NCI-H1105 treated with DMSO at 0.1 percent for 48 hours (cell line): ENCODE data around the gene MED1.
"Not testable (repeated sequence)": the region's sequence is repeated elsewhere in the genome, so short reads cannot be mapped to it uniquely, and the experiment has no call there.

ENCODE experiments used
- DNase-seq: peaks from one replicate; lab custom pipeline; 2025; lab: John Stamatoyannopoulos, UW

Gene MED1

GRCh38 chr17:39439868-39440267, 11.2 kb downstream of the MED1 start:
- not testable (repeated sequence) for DNase-seq

- no peak for DNase-seq
These were observed 21.5 kb downstream of the MED1 start for GRCh38 chr17:39429600-39429999.

DNA sequence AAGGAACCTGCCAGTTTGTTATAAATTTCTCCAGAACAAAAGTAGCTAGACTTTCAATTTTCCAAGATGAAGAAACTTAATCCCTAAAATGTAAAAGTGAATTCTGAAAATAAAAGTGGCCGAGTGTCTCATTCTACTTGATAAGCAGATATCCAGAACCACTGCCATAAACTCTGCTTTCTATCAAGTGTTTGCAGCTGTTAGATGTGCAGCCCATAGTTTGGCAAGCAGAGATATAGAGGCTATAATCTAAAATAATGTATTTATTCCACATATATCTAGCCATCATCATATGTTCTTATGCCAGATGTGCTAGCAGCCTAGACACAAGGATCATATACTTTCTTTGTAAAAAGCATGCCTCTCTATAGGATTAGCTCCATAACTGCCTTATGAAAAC, 34.9 kb downstream of the MED1 start:
- no peak for DNase-seq

- no peak for DNase-seq
These were observed 40.8 kb downstream of the MED1 start for GRCh38 chr17:39410279-39410678.

DNA sequence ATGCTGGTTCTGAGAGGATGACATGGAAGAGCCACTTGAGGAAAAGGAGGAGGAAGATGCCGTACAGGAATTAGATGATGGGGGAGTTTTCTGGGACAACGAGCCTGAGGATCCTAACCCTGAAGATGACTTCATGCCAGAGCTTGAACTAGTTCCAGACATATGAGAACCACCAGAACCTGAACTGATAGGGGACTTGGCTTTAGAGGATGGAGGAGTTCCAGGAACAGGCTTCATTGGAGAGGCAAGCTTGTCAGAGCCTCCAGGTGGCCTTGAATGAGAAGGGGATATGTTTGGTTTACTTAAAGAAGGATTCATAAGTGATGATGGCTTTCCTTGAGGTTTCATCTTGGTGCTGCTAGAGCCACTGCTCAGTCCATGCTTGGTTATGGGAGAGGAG, 42.7 kb downstream of the MED1 start:
- DNase-seq, result no peak

DNA sequence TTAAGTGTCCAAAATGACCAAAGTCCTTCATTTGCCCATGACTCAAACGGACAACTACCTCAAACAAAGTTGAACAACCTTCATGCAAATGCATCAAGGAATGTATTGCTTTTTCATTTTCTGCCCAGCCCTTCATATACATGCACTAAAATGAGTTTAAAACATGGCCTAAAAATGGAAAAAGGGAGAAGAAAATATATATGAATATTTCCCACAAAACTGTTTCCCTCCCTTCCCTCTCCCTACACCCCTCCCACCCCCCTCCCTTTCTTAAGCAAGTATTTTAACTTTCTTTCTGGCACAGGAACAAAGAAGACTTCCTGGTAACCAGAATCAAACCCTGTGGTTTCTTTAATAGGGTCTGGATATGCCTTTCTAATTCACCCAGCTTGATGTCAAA, 44.1 kb downstream of the MED1 start:
- DNase-seq, result no peak

DNA sequence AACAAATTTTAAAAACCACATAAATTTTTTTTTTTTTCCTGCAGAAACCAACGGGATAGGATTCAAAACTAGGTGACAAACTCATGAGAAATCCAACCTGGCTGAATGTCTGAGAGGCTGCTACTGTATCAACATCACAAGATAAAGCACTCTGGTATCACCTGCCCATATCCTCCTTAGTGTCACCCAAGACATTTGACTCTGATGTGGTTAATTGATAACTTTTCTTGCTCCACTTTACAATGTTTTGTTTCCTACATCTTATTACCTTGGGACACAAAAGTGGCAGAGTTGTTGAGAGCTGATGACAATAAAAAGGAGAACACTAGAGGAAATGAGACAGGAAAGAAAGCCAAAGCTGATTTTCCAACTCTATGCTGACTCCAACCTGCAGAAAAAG, 45.6 kb downstream of the MED1 start:
- no peak for DNase-seq

- DNase-seq, result no peak
These were observed 46.3 kb downstream of the MED1 start for GRCh38 chr17:39404542-39405378.

GRCh38 chr17:39402890-39403605, 48.0 kb downstream of the MED1 start:
- no peak for DNase-seq

DNA sequence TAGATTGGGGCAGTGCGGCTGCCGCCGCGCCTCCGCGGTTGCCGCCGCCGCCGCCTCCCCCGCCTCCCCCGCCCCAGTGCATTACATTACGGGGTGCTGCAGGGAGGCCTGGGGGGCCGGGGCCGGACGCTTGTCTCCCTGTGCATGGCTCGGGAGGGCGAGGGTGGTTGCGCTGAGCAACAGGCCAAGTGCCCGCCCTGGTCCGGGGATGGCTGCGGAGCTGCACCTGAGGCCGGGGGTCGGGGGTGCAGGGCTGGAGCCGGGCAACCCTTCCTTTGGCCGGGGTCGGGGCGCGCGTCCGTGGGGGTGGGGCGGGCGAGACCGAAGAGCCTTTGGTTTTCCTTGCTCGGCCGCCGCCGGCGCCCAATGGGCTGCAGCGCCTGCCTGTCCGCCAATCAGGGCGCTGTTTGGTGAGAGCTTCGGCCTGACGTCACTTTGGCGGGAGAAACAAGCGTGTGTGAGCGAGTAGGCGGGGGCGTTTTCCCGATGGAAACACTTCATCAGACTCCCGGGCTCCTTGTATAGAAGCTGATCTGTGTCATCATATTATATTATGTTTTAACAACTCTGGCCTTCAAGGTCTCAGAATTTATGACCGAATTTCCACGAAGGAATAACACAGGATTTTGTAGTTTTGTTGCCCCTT, 48.7 kb downstream of the MED1 start:
- DNase-seq, result peak; percentile 88

GRCh38 chr17:39401412-39402243, 49.4 kb downstream of the MED1 start, which contains the start of gene FBXL20:
FBXL20 (minus strand) TSS chr17:39401626; CDS start chr17:39401402, 224 bp downstream.
- DNase-seq, result peak; percentile 77

GRCh38 chr17:39400547-39401411, 50.3 kb downstream of the MED1 start:
- no peak for DNase-seq

DNA sequence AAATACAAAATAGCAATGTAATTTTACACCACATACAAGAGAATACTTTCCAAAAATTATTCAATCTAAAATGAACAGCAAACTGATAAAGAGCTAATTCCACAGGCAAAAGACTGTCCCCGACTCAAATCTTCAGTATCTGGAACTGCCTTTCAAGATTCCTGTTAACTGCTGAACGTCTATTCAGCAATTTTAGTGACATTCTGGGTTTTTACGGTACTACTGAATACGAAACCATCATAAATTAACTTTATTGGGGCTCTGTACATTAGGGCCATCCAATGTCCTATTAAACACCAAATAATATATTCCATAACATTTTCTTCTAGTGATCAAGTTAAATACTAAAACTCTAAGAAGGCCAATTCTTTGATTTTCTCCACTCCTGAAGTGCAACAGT, 51.3 kb downstream of the MED1 start:
- no peak for DNase-seq

GRCh38 chr17:39393736-39394135, 57.3 kb downstream of the MED1 start:
- DNase-seq, result no peak

GRCh38 chr17:39391448-39391847, 59.6 kb downstream of the MED1 start:
- no peak for DNase-seq

GRCh38 chr17:39385040-39385439, 66.0 kb downstream of the MED1 start:
- no peak for DNase-seq

DNA sequence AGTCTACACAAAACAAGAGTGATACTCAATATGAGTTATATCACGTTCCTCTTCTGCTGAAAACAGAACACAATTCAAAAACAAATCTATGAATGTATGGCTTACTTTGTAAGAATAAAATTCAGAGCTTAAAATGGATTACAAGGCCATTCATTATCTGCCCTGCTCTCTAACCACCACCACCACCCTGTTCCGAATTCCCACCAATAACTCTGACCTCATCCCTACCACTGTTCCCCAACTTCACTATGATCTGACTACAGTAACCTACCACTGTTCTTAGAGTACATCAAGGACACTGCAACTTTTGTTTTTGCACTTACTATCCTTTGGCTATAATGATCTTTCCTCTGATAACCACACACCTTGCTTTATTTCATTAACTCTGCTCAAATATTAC, 70.9 kb downstream of the MED1 start:
- no peak for DNase-seq

DNA sequence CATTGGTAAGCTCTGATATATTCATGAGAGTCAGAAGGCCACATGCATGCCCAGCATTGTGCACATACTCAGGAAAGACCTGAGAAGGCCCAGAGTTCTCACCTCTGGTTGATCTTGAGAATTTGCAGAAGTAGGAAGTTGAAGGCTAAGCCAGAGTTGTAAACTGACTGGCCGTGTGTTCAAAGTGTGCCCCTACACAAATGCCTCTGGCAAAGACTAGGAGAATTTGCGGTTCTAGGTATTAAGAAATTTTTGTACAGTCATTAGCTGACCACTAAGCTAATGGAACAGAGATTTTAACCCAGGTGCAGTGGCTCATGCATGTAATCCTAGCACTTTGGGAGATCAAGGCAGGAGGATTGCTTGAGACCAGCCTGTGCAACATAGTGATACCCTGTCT, 74.6 kb downstream of the MED1 start:
- no peak for DNase-seq

DNA sequence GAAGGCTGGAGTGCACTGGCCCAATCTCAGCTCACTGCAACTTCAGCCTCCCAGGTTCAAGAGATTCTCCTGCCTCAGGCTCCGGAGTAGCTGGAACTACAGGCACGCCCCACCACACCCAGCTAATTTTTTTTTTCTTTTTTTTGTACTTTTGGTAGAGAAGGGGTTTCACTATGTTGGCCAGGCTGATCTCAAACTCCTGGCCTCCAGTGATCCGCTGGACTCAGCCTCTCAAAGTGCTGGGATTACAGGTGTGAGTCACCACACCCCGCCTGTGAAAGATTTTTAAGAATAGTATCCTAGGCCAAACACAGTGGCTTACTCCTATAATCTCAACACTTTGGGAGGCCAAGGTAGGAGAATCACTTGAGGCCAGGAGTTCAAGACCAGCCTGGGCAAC, 83.3 kb downstream of the MED1 start:
- DNase-seq, result not testable (repeated sequence)

DNA sequence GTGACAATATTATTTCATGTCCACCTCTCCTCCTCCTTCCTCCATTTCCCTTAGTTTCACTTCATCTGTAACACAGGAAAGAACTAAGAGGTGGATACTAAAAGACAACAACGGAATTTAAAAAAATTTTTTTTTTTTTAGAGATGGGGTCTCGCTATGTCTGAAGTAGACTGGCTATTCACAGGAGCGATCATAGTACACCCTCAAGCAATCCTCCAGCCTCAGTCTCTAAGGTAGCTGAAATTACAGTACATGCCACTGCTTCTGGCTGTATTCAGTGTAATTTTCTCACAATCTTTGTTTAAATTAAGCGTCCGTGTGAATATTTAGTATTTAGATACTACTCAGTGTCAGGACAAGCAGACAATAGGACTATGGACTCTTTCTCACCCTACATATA, 85.2 kb downstream of the MED1 start:
- DNase-seq, result no peak

- no peak for DNase-seq
These were observed 85.8 kb downstream of the MED1 start for GRCh38 chr17:39365242-39365641.
